MM.1S (cell line): ENCODE results near the gene PRKCD.

Experiments used
- CTCF ChIP-seq: fragments of 300-600 bp; sonication (generic); IDR thresholded peaks from 2 replicates; pipeline ENCODE4 v1.5.1; 2016; ENCODE audit warnings: antibody characterized with exemption, low read length, mixed read lengths
- EZH2 ChIP-seq: fragments of 300-600 bp; sonication (generic); optimal IDR thresholded peaks from 2 replicates; pipeline ENCODE3; 2017; ENCODE audit warnings: low read depth, mild to moderate bottlenecking, antibody characterized with exemption, low read length, mixed read lengths

GRCh38 chr3:53219895-53220483 is 59.0 kb downstream of the PRKCD start:
- TF ChIP-seq EZH2 (no peak), CTCF (peak; percentile 92)
